K562 (cell line): ENCODE results near the gene SZT2.

Experiments
- BRCA1 ChIP-seq, 2 experiments: fragments of 450-650 bp in 1 of 2; sonication (generic) in 1 of 2; formaldehyde crosslinking in 1 of 2; IDR thresholded peaks; 2 replicates each; pipeline versions ENCODE4 v1.5.0 to v1.6.1; 2017 to 2020; ENCODE audit warnings: mild to moderate bottlenecking in 1 of 2, missing genetic modification reagents in 1 of 2
- FOXA1 ChIP-seq: fragments of 450-650 bp; IDR thresholded peaks from 2 replicates; pipeline ENCODE4 v1.6.1; 2016; ENCODE audit warnings: mild to moderate bottlenecking, borderline replicate concordance
- POLR2A ChIP-seq: fragments of 450-650 bp; conservative IDR thresholded peaks from 2 replicates; pipeline ENCODE4 v1.6.1; 2016
- SREBF2 ChIP-seq: sonication (generic); formaldehyde crosslinking; IDR thresholded peaks from 2 replicates; pipeline ENCODE4 v1.4.0; 2020; ENCODE audit warnings: mild to moderate bottlenecking, missing genetic modification reagents
- TF ChIP-seq, protein P1 (sequence below), 3 experiments: IDR thresholded peaks in 2 of 3; conservative IDR thresholded peaks in 1 of 3; 2 replicates each; pipeline ENCODE4 v1.5.1; 2011 to 2012; ENCODE audit warnings: low read length in 3 of 3, mild to moderate bottlenecking in 3 of 3, control low read depth in 2 of 3, improper control_type of control experiment in 1 of 3, inconsistent platforms in 1 of 3, low read depth in 1 of 3, mixed read lengths in 1 of 3, moderate library complexity in 1 of 3; ENCODE audit not compliant: insufficient read depth in 2 of 3

DNA sequence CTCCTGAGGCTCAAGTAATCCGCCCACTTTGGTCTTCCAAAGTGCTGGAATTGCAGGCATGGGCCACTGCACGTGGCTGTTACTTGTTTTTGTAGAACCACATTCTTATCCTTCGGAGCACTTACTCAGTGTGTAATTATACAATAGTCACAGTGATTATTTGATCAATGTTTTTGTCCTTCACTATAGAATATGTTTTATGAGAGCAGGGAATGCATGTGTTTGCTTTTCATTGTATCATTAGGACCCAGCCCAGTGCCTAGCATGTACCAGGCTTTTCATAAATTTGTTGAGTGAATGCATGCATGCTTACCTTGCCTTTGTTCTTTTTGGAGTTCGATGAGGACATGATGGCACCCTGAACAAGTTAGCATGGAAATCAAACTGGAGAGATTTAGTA, 5.8 kb downstream of the SZT2 start:
- TF ChIP-seq, protein P1, sequence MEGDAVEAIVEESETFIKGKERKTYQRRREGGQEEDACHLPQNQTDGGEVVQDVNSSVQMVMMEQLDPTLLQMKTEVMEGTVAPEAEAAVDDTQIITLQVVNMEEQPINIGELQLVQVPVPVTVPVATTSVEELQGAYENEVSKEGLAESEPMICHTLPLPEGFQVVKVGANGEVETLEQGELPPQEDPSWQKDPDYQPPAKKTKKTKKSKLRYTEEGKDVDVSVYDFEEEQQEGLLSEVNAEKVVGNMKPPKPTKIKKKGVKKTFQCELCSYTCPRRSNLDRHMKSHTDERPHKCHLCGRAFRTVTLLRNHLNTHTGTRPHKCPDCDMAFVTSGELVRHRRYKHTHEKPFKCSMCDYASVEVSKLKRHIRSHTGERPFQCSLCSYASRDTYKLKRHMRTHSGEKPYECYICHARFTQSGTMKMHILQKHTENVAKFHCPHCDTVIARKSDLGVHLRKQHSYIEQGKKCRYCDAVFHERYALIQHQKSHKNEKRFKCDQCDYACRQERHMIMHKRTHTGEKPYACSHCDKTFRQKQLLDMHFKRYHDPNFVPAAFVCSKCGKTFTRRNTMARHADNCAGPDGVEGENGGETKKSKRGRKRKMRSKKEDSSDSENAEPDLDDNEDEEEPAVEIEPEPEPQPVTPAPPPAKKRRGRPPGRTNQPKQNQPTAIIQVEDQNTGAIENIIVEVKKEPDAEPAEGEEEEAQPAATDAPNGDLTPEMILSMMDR (IDR thresholded peaks at IDR 0.05 in 2 of 3, conservative IDR thresholded peaks at IDR 0.05 in 1 of 3; ENCODE audit: insufficient read depth in 2 of 3, low read depth in 1 of 3, low read length in 3 of 3) = no peak
- TF ChIP-seq POLR2A = no peak
- TF ChIP-seq FOXA1 = no peak
- no peak for TF ChIP-seq SREBF2
- TF ChIP-seq BRCA1 (IDR thresholded peaks at IDR 0.05) = no peak
- no peak for TF ChIP-seq BRCA1 (CRISPR knock-in tag; IDR thresholded peaks at IDR 0.05)
